T-helper 2 cell (primary cell): ENCODE measurements around the gene NAP1L4.

Source experiments
- DNase-seq, 5 experiments: peaks; one replicate each; pipeline versions ENCODE4 v3.0.0 to v3.0.0-alpha.2; 2012 to 2022

Gene NAP1L4

DNA sequence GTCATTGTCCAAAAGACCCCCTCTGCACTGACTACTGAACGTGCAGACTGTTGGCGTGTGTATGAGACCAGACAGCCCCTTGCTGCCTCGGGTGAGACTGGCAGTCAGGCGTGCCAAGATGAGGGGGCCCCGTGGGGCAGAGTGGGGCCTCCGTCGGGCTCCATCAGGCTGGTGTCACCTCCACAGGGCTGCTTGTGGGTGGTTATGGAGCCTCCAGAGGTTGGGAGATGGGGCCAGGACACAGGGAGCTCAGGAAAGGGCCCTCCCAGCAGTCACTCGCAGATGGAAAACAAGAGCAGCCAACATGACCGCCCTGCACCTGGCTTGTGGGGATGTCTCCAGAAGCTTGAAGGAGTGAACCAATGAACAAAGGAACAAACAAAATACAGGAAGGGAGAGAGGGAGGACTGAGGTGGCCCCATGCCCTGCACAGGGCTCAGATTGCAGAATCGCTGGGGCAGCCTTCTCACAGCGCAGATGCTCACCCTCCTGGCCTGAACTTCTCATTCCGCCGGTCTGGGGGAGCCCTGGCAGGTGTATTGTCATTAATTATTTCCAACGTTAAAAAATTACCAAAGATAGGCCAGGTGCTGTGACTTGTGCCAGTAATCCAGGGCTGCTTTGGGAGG is 57.4 kb downstream of the NAP1L4 start:
- DNase-seq: no peak

DNA sequence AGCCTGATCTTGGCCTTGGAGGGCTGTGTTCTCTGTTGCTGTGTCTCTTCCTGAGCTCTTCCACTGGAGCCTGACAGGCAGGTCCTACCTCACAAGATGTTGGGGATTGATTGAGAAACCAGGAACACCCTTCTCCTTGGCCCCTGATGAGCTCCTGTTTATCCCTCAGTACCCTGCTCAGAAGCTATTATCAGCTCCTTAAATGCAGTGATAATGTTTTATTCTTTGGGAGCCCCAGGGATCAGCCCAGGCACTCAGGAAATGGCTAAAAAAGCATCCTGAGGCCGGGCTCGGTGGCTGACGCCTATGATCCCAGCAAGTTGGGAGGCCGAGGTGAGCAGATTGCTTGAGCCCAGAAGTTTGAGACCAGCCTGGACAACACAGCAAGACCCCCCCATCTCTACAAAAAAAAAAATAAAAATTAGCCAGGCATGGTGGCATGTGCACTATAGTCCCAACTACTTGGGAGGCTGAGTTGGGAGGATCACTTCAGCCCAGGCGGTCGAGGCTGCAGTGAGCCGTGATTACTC is 58.0 kb downstream of the NAP1L4 start:
- DNase-seq: no peak

DNA sequence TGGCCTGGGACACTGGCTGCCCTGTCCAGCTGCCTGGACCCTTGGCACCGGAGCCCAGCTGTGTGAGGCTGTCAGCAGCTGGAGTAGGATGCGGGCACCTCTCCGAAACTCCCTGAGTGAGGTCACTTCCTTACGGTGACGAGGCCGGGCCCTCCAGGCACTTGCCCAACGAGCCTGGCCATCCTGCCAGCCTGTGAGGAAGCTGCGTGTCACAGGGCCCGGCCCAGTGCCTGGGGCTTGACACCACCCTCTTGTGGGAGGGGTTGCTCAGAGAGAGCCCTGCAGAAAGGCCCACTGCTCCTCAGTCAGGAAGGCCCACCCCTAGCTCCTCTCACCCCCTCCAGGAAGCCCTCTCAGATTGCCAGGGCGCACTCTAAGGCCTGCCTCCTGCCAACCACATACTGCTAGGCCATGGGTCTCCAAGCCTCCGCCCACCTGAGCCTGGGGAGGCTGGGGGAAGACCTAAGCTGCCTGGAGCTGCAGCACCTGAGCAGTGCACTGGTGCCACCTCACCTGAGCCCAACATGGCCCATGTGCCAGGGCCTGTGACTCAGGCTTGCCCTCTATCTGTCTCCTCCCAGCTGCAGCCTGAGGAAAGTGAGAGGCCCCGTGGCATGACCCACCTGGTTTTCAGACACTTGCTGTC is 58.6 kb downstream of the NAP1L4 start:
- DNase-seq: peak in 4 of 5 experiments; percentile 8 to 92 (median 34)

DNA sequence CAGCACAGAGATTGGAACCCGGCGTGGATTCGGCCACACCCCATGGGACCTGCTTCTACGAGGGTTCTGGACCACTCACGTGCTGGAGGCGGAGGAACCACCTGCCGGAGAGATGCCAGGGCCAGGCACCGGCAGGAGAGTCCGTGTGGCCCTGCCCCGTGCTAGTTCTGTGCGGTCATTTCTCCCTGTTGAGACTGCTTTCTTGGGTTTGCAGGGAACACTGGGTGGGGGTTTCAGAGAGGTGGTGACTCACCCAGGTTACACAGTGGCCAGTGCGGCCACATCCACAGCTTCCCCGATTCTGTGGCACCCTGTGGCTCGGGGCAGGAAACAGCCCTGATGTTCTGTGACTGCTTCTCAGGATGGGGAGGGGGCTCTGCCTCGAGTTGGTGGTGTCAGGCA is 59.3 kb downstream of the NAP1L4 start:
- DNase-seq: peak in 2 of 5 experiments; percentile 9 to 38

DNA sequence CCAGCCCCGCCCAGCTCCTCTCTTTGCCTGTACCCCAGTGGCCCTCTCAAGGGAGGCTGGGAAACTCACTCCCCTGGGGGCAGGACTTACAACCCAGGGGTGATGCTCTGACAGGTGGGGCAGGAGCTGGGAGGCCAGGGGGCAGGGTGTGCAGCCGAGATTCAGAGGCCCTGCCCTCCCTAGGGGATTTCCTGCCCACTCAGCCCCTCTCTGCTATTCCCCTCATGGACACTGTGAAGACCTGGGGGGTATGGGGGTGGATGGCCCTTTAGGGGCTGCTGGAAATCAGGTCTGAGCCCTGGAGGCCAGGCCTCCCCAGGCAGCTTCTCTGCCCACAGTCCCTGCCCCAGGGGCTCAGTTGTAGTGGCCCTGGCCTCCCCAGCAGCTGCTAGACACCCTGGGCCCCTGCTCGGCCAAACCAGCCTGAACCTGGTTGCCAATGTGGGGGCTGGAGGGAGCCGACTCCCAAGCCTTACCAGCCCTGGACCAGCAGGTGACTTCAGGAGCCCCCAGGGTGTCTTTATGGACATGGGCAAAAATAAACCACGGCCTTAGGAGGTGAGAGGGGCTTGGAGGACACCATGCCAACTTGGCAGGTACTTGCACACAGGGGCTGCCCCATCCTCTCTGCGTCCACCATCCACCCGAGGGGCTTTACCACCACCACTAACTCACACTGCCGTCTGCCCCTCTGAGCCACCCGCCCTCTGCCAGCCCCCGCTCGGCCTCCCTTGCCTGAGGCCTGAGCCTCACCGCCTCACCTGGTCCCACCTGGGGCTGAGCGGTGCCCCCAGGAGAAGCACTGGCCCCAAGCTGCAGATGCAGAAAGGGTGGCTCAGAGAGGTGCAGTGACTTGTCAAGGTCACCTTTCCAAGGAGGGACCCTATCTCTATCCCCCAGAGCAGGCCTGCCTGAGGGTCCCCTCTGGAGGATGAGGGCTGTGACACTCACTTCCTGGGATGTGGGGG is 60.1 kb downstream of the NAP1L4 start:
- DNase-seq: no peak

DNA sequence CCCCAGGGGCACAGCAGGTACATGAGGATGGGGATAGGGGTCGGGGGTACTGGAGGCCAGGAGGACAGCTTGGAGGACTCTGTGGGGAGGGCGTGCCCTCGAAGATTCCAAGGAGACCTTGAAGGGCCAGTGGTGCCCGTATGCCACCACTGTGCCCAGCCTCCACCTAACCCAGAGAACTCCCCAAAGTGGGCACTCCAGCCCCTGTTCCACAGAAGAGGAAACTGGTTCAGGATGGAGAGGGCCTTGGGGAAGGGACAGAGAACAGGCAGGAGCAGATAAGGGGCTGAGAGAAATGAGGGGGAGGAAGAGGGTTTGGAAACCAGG is 60.7 kb downstream of the NAP1L4 start:
- no peak for DNase-seq

DNA sequence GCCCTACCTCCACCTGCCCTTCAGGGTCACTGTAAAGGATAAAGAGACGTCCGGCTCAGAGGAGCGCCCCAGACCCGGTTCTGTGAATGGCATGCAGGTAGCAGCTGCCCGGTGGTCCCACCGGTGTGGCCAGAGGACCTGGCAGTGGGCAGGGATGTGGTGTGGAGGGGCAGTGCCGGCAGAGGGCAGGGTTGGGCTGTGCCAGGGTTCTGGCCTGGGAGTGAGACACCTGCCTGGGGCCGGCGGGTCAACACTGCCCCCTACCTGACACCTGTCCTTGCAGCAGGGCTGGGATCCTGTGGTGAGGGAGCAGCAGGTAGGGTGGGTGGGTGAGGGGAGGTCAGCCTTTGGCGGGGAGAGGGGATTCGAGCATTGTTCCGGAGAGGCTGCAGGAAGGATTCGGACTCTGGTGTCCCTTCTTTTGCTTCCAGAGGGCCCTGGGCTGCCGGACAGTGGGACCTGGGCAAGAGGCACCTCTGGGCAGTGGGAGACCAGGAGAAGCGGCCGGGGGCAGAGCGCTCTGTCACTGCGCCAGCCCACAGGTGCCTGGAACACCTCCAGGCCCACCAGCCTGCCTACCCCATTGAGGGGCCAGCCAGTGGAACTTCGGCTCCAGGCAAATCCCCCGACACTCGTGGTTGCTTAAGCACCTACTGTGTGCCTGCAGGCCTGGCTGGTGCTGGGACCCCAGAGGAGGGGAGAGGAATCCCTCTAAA is 61.3 kb downstream of the NAP1L4 start:
- DNase-seq: peak in 2 of 5 experiments; percentile 7 to 36

DNA sequence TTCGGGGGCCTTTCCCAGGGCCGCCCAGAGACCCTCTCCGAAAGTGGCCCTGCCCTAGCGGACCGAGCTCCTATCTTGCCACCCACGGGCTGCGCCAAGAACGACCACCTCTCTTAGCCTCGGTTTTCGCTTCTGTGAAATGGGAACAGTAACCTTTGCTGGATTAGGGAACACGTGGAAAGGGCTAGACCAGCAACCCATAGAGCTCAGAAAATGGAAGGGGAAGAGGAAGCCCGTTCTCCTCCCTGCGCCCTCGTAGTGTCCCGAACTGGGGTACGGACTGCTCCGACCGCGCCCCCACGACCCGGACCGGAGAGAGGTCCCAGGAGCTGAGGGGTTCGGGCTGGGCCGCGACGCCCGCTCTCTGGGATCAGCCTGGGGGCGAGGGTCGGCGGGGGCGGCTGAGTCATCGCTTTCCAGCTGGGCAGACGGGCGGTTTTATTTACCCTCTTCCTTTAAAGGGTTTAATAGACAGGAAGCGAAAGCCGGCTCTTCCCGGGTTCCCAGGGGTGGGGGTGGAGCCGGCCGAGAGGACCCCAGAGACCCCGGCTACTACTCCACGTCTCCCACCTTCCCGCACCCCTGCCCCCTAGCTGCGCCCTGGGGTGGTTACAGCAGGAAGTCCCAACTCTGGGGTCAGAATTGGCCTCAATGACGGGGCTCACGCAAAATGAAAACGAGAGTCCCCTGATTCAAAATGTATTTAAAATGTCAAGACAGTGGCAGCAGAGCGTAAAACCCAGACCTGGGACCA is 62.0 kb downstream of the NAP1L4 start:
- DNase-seq: peak in 3 of 5 experiments; percentile 9 to 43 (median 15)

DNA sequence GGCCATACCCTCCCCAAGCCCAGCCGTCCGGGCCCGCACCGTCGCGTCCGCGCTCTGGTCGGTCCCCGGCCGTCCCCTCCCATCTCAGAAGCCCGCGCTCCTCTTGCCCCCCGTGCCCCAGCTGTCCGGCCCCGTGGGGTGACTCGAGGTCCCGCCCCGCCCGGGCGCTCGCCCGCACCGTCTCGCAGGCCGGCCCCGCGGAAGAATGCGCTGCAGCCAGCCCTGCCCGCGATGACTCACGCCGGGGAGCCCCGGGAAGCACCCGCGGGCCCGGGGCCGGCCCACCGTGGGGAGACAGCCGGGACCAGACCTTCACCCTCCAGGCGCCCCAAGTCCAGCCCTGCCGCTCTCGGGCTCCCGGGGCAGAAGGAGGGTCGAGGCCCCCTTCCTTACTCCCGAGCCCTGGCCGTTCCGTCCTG is 62.6 kb downstream of the NAP1L4 start:
- peak in 2 of 5 experiments; percentile 13 to 23 for DNase-seq

DNA sequence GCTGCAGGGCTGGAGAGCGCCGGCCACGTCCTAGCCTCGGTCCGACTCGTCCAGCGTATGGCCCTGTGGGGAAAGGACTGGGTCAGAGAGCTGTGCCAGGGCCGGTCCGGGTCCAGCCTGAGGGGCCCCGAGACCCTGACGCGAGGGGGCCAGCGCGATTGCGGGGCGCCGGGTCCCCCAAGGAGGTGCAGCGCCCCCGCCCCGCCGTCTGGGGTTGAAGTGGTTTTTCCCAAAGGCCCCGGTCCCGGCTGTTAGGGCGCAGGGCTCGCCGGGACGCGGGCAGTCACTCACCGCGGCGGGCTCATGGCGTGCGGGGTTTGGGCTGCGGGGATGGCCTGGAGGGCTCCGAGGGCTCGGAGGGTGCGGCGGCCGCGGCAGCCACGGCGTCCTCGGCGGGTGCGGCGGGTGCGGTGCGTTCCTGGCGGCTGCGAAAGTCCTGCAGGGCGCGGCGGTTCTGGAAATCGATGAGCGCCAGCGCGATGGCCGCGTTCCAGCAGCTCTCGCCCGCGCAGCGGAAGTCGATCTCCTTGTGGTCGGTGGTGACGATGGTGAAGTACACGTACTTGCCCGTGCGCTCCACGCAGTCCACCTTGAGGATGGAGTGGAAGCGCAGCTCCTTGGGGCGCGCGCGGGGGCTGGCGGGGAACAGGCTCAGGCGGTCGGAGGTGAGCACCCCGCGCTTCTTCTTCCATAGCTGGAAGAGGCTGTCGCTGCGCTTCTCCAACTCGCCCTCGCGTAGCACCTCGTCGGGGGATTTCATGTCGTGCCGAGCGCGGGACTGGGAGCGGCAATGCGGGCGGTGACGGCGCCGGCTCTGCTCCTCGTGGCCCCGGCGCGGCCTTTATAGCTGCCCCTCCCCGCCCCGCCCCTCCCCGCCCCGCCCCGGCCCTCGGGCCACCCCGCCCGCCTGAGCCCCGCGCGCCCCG is 63.3 kb downstream of the NAP1L4 start, which contains the start of gene PHLDA2:
Gene PHLDA2, minus strand, starts transcription at position 816 of the 926 bp plus-strand sequence. Its CDS starts 56 bp downstream, at position 760.
- peak in 4 of 5 experiments; percentile 43 to 76 (median 54) for DNase-seq

DNA sequence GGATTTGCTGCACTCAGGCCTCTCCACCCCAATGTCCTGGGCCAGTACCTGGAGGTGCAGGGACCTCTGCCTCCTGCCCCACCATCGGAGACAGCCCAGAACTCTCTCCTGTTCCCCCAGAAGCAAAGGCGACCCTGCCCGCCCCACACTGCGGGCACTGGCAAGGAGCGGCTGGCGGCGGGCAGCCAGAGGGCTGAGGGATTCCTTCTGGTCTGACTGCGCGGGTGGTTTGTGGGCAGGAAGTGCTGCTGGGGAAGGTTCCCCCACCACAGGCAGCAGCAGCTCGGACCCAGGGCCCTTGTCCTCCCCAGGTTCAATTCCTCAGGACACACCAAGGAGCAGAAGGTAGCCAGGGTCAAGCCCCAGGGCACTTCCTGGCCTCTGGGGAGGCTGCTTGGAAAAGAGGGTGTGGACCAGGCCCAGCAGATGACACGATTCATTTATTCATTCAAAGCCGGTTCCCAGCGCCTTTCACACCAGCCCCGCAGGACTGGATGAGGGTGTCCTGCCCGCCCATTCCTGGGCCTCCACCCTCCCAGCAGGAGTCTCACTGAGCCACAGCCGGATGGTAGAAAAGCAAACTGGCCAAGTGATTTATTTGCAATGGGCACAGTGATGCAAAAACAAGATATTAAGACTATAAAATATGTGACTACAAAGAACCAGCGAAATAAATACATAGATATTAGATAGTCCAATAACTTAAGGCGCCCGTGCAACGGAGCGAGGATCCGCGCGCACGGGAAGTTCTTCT is 64.1 kb downstream of the NAP1L4 start:
- peak in 1 of 5 experiments; percentile 37 for DNase-seq

DNA sequence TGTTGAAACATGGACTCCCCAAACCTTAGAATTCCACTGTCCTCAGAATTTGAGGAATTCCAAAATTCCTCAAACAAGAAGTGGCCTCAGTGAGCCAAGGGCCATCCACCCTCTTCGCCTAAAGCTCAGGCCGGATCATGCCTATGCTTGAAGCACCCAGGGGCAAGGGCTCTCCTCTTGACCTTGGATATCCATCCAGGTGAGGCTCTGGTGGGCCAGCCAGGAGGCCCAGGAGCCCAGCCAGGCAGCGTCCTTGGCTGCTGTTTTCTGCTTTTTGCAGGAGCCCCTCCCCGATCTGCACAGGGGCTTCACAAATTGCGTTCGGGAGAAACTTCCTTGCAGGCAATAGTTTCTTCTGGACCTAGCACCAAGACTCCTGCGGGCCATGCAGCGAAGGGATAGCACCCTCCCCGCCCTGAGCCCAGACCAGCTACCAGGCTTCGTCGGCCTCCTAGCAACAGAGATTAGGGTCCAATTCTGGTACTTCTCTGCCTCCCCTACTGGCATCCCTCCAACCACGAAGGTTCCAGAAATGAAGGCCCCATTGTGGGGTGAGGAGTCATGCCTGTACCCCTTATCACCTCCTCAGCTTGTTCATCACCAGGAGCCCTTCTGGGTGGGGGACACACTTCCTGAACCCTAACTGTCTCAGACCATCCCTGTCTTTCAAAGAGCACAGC is 64.9 kb downstream of the NAP1L4 start:
- DNase-seq: no peak

DNA sequence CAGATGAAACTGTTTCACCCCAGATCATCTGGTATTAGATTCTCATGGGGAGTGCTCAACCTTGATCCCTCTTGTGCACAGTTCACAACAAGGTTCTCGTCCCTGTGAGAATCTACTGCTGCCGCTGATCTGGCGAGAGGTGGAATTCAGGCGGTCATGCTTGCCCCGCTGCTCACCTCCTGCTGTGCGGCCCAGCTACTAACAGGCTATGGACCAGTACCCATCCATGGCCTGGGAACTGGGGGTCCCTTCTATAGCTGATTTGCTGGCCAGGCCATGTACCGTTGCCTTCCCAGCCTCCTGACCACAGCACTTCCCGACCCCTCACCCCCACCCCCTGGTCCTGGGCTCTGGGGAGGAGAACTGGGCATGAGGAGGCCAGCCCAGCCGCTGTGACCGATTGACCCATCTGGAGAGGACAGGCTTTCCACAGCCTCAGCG is 65.5 kb downstream of the NAP1L4 start:
- DNase-seq: no peak

DNA sequence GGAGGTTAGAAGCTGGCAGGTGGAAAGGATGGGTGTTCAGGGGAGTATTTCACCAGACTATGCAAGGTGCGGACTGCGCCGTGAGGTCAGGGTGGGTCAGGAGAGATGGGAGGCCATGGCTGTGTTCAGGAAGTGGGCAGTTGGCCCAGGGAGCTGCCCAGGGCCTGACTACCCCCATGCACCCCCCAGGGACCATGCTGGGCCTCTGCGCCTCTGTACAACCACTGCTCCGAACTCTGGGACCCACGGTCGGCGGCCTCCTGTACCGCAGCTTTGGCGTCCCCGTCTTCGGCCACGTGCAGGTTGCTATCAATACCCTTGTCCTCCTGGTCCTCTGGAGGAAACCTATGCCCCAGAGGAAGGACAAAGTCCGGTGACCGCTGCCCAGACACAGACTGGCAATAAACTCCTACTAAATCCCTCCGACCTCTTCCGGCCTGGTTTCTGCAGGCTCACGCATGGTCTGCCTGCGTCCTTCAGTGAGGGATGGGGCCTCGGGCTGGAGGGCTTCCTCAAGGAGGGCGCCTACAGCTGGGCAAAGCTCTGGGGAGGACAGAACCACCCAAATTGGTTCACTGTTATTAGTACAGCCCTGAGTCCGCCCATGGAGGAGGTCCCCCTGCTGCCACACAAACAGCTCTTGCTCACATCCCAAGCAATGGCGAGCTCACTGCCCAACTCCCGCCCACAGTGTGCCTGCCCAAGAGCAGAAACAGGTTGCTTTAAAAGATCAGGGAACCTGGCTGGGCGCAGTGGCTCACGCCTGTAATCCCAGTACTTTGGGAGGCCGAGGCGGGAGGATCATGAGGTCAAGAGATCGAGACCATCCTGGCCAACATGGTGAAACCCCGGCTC is 67.1 kb downstream of the NAP1L4 start:
- no peak for DNase-seq

DNA sequence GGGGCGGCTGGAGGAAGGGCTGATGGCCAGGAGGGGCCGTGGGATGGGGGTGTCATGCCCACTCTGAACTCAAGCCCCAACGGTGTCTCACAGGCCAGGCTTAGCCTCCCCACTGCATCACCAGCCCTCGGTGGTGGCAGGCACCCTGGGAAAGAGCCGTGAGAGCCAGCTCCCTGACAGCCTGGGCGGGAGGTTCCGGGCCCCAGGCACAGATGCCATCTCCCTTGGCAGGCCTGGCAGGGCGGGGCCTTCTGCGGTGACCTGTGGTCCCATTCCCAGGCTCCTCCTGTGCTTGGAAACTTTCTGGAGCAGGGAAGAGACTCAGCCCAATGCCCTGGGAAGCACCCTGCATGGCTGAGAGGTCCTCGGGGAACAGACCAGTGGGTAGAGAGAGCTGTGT is 67.7 kb downstream of the NAP1L4 start:
- DNase-seq: no peak

DNA sequence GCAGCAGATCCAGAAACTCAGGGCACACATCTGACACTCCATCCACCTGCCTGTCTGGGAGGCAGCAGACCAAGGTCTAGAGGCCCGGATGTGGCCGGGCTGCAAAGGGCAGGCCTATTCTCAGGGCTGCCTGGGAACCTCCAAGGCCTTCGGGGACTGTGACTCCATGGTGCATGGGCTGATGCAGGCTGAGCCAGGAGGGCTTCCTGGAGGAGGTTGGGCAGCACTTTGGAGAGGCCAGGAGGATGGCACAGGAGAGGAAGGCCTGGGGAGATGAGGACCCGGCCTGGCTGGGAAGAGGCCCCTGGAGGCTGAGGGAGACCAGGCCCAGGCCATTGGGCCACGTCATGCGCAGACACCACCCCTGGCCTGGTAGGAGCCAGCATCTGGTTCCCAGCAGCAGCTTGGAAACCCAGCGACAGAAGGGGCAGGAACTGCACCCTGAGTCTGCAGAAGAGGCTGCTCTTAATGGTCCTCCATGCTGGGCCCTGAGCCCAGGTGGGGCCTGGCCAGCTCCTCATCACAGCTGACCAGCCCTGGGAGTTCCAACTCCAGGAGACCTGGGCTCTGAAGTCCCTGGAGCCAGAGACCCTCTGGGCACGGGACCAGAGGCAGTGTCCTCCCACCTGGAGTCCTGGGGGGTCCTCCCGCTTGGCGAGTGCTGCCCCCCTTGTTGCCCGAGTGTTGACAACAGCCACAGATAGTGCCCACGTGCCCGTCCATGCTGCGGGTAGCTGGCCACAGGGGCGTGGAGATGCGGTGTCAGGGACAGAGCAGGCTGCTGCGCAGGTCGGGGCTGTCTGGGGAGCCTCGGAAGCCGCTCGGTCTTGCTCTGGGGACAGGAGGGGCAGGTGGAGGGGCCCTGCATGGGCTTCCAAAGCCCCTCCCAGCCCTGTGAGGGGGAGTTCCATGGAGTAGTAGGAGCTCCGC is 68.4 kb downstream of the NAP1L4 start:
- no peak for DNase-seq

DNA sequence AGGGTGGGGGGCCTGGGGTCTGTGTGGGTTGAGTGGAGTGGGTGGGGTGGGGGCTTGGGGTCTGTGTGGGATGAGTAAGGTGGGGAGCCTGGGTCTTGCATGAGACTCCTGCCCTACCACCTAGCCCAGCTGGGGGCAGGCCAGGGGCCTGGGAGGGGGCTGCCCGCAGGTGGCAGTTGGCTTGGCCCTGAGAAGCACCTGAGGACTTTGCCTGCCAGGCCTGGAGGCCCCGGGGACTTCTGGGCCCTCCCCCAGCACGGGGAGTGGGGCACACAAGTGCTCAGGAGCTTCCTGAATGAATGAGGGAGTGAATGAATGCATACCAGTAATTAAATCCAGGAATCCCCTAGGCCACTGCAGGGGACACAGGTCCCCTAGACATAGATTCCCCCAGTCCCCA is 69.5 kb downstream of the NAP1L4 start:
- no peak for DNase-seq
